ENCODE results near the gene TMEM168.

- TF ChIP-seq CTCF (conservative IDR thresholded peaks at IDR 0.05 in 1 of 2, IDR thresholded peaks at IDR 0.05 in 1 of 2; ENCODE audit: extremely low read depth in 1 of 2, insufficient read depth in 1 of 2, low read depth in 1 of 2, low read length in 2 of 2) (no peak), EZH2 (IDR thresholded peaks at IDR 0.05; ENCODE audit: borderline replicate concordance, low read length) (no peak)
These were observed 16.0 kb upstream of the TMEM168 start for GRCh38 chr7:112806156-112806555.

Data from mammary epithelial cell (primary cell).